ENCODE results near the gene SCG3.
"Not testable (repeated sequence)": the region's sequence is repeated elsewhere in the genome, so short reads cannot be mapped to it uniquely, and the experiment has no call there.

The SCG3 gene

GRCh38 chr15:51681303-51681963 lies at the start of gene SCG3:
SCG3 (plus strand) TSS chr15:51681503; CDS start chr15:51681756, 253 bp downstream.
- peak within 1 kb of the TSS; percentile 42 for H3K4me3 ChIP-seq (ENCODE audit: low read depth, low read length)
- TF ChIP-seq CTCF (IDR thresholded peaks at IDR 0.05; ENCODE audit: control insufficient read depth, extremely low read depth, insufficient read depth), result no peak
- DNase-seq (ENCODE audit: low read depth), result peak; percentile 69

DNA sequence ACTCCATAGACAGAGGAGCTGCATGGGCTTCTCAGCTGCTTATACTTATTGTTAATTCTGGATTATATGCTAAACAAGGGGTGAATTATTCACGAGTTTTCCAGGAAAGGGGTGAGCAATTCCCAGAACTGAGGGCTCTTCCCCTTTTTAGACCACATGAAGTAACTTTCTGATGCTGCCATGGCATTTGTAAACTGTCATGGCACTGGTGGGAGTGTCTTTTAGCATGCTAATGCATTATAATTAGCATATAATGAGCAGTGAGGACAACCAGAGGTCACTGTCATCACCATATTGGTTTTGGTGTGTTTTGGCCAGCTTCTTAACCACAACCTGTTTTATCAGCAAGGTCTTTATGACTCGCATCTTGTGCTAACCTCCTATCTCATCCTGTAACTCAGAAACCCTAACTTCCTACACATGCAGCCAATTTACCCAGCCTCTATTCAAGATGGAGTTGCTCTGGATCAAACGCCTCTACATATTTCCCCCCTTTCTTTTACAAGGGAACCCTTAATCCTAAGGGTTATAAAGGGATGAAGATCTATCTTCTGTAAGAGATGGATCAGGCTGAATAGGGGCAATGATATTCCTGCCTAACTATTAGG lies 46.6 kb upstream of the SCG3 start:
- H3K4me3 ChIP-seq (ENCODE audit: low read depth, low read length), result no peak overlapping the region
- DNase-seq (ENCODE audit: low read depth), result no peak
- TF ChIP-seq CTCF (IDR thresholded peaks at IDR 0.05; ENCODE audit: control insufficient read depth, extremely low read depth, insufficient read depth), result no peak

GRCh38 chr15:51641490-51642130 lies 39.7 kb upstream of the SCG3 start:
- no peak for TF ChIP-seq CTCF (IDR thresholded peaks at IDR 0.05; ENCODE audit: control insufficient read depth, extremely low read depth, insufficient read depth)
- H3K4me3 ChIP-seq (ENCODE audit: low read depth, low read length), result no peak overlapping the region

GRCh38 chr15:51642696-51643095 lies 38.6 kb upstream of the SCG3 start:
- H3K4me3 ChIP-seq (ENCODE audit: low read depth, low read length), result no peak overlapping the region
- DNase-seq (ENCODE audit: low read depth), result no peak
- TF ChIP-seq CTCF (IDR thresholded peaks at IDR 0.05; ENCODE audit: control insufficient read depth, extremely low read depth, insufficient read depth), result no peak

More at GRCh38 chr15:51641490-51642130, 39.7 kb upstream of the SCG3 start:
- no peak for DNase-seq (ENCODE audit: low read depth)

GRCh38 chr15:51647128-51647562 lies 34.2 kb upstream of the SCG3 start:
- TF ChIP-seq CTCF (IDR thresholded peaks at IDR 0.05; ENCODE audit: control insufficient read depth, extremely low read depth, insufficient read depth), result no peak
- no peak overlapping the region for H3K4me3 ChIP-seq (ENCODE audit: low read depth, low read length)
- no peak for DNase-seq (ENCODE audit: low read depth)

GRCh38 chr15:51648101-51648500 lies 33.2 kb upstream of the SCG3 start:
- H3K4me3 ChIP-seq (ENCODE audit: low read depth, low read length); DNase-seq (ENCODE audit: low read depth): not testable (repeated sequence)

GRCh38 chr15:51648643-51649042 lies 32.7 kb upstream of the SCG3 start:
- H3K4me3 ChIP-seq (ENCODE audit: low read depth, low read length); DNase-seq (ENCODE audit: low read depth): not testable (repeated sequence)
